ENCODE results near the gene VRK2. TPM values are rescaled to one million over a fixed set of nuclear protein-coding genes. Genes with fewer than 3 reads are reported as not detected.

Gene VRK2
- total RNA-seq, 2 experiments from 2014 or later: 24.8 to 25.7 TPM

DNA sequence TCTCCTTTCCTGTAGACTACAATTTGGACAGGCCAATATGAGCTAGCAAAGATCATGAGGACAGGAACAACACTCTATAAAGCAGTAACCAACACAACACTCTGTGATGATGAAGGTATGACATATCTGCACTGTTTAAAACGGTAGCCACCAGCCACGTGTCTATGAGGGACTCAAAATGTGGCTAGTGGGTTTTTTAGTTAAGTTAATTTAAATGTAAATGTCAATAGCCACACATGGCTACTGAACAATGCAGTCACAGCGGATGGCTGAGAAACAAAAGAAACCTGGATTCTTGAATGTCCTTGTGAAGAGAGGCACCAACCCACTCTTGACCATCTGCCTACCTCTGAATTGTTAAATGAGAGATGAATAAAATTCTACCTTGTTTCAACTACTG, 160.6 kb downstream of the VRK2 start:
- ChIA-PET CTCF (no interaction called here), POLR2A (no interaction called here)

Other genes with a start within 250 kb of the VRK2 start
- 10 to 100 TPM; 27.1 to 27.3 TPM for gene FANCL, start 194.5 kb downstream of the VRK2 start, total RNA-seq